Measurements from ENCODE around the gene CIROP.

DNA sequence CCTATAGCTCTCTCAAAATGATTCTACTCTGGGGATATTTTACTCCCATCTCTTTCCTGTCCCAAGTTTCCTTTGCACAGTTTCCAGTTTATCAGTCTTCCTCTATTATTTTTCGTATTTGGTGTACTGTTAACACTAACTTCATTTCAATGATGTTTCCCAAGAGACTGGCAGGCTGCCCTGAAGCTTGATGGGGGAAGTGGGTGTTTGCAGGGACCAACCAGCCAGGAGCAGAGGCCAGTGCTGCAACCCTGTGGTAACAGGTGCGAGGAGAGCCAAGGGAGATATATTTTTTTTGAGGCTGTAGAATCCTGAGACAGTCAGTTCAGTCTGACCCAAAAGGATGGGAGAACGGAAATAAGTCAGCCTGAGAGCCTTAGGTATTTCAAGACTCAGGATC is 26.1 kb upstream of the CIROP start:
- TF ChIP-seq, protein P1, sequence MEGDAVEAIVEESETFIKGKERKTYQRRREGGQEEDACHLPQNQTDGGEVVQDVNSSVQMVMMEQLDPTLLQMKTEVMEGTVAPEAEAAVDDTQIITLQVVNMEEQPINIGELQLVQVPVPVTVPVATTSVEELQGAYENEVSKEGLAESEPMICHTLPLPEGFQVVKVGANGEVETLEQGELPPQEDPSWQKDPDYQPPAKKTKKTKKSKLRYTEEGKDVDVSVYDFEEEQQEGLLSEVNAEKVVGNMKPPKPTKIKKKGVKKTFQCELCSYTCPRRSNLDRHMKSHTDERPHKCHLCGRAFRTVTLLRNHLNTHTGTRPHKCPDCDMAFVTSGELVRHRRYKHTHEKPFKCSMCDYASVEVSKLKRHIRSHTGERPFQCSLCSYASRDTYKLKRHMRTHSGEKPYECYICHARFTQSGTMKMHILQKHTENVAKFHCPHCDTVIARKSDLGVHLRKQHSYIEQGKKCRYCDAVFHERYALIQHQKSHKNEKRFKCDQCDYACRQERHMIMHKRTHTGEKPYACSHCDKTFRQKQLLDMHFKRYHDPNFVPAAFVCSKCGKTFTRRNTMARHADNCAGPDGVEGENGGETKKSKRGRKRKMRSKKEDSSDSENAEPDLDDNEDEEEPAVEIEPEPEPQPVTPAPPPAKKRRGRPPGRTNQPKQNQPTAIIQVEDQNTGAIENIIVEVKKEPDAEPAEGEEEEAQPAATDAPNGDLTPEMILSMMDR (IDR thresholded peaks at IDR 0.05; ENCODE audit: insufficient read depth, low read length, poor library complexity, severe bottlenecking): no peak
- TF ChIP-seq EZH2phosphoT487 (conservative IDR thresholded peaks at IDR 0.05; ENCODE audit: low read length): no peak

Data from SU-DHL-6 (cell line).